Gastroesophageal sphincter (tissue), 4 donors: Measurements from ENCODE around the gene SLC9C1. TPM values are rescaled to one million over a fixed set of nuclear protein-coding genes. Genes with fewer than 3 reads are reported as not detected.

ENCODE experiments used
- ATAC-seq: fragments of 150-250 bp; one replicate; pipeline ENCODE4 v1.9.1; 2016; ENCODE audit warnings: mild to moderate bottlenecking, moderate library complexity
- H3K27ac ChIP-seq, 4 donors: fragments of 200-600 bp; sonication (generic) in 3 of 4; 1 replicate in 3 of 4; 2 replicates in 1 of 4; pipeline ENCODE4 v1.5.1; 2016 to 2019
- H3K27me3 ChIP-seq: fragments of 200-600 bp; sonication (generic); one replicate; pipeline ENCODE4 v1.5.1; 2019
- H3K36me3 ChIP-seq, 2 donors: fragments of 200-600 bp; sonication (generic); one replicate each; pipeline ENCODE4 v1.5.1; 2019; ENCODE audit warnings: control low read depth in 1 of 2
- H3K4me1 ChIP-seq, 3 donors: fragments of 200-600 bp; sonication (generic); 1 replicate in 2 of 3; 2 replicates in 1 of 3; pipeline ENCODE4 v1.5.1; 2016 to 2019; ENCODE audit warnings: control low read depth in 2 of 3
- H3K4me3 ChIP-seq, 2 donors: fragments of 200-600 bp; sonication (generic); one replicate each; pipeline ENCODE4 v1.5.1; 2019; ENCODE audit warnings: mild to moderate bottlenecking in 1 of 2, moderate library complexity in 1 of 2
- H3K9me3 ChIP-seq, 3 donors: fragments of 200-600 bp; sonication (generic); one replicate each; pipeline ENCODE4 v1.5.1; 2017 to 2019; ENCODE audit warnings: control low read depth in 2 of 3
- EP300 ChIP-seq: sonication (generic); formaldehyde crosslinking; IDR thresholded peaks from one replicate; pipeline ENCODE4 v1.6.1; 2017; ENCODE audit warnings: antibody characterized with exemption, mild to moderate bottlenecking
- POLR2A ChIP-seq, 2 donors: fragments of 450-650 bp; IDR thresholded peaks; one replicate each; pipeline ENCODE4 v1.6.1; 2017; ENCODE audit warnings: antibody characterized with exemption in 2 of 2, mild to moderate bottlenecking in 2 of 2, moderate library complexity in 1 of 2
- POLR2AphosphoS5 ChIP-seq: sonication (generic); formaldehyde crosslinking; IDR thresholded peaks from one replicate; pipeline ENCODE4 v1.6.1; 2017; ENCODE audit warnings: antibody characterized with exemption
- WGBS, 2 donors: methylation state at CpG; one replicate each; pipeline ENCODE4 v1.1.5; 2018; ENCODE audit warnings: low coverage in 1 of 2; 5-methylcytosine and 5-hydroxymethylcytosine counted together
- total RNA-seq, 4 donors: library from RNA; depleted of rRNA; stranded (reverse); fragments of >200 nt; gene quantifications; one replicate each; pipeline ENCODE4 v1.1.0, GENCODE V29; 2016
- TF ChIP-seq, protein P1 (sequence below), 4 experiments: fragments of 200-600 bp in 2 of 4; fragments of 450-650 bp in 2 of 4; sonication (generic) in 1 of 4; IDR thresholded peaks; one replicate each; pipeline ENCODE4 v1.5.1; 2017 to 2019; ENCODE audit warnings: antibody characterized with exemption in 4 of 4, mild to moderate bottlenecking in 2 of 4, moderate library complexity in 2 of 4

SLC9C1 gene
- total RNA-seq, 4 donors from 2014 or later = 0.15 TPM; not detected in 3

DNA sequence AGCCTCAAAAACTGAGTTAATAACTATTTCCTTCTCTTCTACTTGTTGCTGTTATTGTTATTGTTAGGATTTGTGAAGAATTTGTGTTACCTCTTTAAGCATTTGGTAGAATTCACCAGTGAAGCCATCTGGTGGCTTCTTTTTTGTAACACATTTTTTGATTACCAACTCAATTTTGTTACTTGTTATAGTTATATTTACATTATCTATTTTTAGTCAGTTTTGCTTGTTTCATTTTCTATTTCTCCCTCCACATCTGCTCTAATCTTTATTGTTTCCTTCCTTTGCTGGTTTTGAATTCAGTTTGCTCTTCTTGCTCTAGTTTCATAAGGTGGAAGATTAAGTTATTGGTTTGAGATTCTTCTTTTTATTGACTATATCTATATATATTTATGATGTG is 3.7 kb upstream of the SLC9C1 start:
- ATAC-seq = no peak
- H3K27ac ChIP-seq = no peak overlapping the region
- no peaks in the 10 kb centered on the region for H3K9me3 ChIP-seq
- H3K27me3 ChIP-seq = no peaks in the 10 kb centered on the region
- no peaks in the 10 kb centered on the region for H3K36me3 ChIP-seq
- no peak overlapping the region for H3K4me3 ChIP-seq
- peaks cover 0 to 9% (median 0%) of the 10 kb centered on the region in 3 donors for H3K4me1 ChIP-seq
- TF ChIP-seq POLR2A (IDR thresholded peaks at IDR 0.05) = no peak
- no peak for TF ChIP-seq EP300
- no peak for TF ChIP-seq POLR2AphosphoS5
- TF ChIP-seq, protein P1, sequence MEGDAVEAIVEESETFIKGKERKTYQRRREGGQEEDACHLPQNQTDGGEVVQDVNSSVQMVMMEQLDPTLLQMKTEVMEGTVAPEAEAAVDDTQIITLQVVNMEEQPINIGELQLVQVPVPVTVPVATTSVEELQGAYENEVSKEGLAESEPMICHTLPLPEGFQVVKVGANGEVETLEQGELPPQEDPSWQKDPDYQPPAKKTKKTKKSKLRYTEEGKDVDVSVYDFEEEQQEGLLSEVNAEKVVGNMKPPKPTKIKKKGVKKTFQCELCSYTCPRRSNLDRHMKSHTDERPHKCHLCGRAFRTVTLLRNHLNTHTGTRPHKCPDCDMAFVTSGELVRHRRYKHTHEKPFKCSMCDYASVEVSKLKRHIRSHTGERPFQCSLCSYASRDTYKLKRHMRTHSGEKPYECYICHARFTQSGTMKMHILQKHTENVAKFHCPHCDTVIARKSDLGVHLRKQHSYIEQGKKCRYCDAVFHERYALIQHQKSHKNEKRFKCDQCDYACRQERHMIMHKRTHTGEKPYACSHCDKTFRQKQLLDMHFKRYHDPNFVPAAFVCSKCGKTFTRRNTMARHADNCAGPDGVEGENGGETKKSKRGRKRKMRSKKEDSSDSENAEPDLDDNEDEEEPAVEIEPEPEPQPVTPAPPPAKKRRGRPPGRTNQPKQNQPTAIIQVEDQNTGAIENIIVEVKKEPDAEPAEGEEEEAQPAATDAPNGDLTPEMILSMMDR (IDR thresholded peaks at IDR 0.05) = no peak

DNA sequence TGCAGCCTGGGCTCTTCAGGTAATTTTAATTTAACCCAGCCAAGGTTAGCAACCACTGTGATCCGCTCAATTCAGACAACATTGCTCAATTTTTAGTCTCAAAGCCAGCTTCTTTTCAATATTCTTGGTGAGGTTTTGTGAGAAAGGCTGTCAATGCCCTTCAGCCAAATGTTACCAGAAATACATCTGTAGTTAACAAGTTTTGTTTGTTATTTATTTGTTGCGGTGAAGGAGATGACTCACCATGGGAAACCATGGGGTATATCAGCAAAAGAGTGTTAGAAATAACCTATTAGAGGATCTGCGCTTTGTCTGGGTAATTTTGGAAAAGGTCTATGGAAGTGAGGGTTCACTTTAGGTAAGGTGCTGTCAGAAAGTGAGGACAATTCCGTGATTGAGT is 5.0 kb downstream of the SLC9C1 start:
- no peak overlapping the region for H3K4me3 ChIP-seq
- no peaks in the 10 kb centered on the region for H3K9me3 ChIP-seq
- no peak overlapping the region for H3K27ac ChIP-seq
- TF ChIP-seq POLR2A (IDR thresholded peaks at IDR 0.05) = no peak
- TF ChIP-seq POLR2AphosphoS5 = no peak
- TF ChIP-seq, protein P1 (IDR thresholded peaks at IDR 0.05) = no peak
- 94% methylated on average over 4 of the region's 4 CpGs for WGBS, 2 donors
- ATAC-seq = no peak
- H3K27me3 ChIP-seq = no peaks in the 10 kb centered on the region
- peaks cover 0 to 3% (median 0%) of the 10 kb centered on the region in 3 donors for H3K4me1 ChIP-seq
- H3K36me3 ChIP-seq = no peaks in the 10 kb centered on the region

DNA sequence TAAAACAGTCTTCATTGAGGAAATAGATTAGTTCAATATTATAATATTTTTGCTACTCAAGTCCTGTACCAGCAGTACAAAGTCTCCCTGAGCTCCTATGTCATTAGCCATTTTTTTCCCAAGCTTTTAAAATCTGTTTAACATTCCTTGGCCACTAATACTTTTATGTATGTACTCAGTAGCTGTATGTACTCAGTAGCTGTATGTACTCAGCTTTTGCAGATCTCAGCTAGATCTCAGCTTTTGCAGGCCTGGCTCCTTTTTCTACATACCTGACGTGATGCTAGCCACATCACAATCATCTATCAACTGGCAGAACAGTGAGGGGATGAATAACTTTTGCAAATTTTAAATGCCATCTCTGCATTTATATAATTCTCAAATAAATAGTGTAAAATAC is 13.8 kb downstream of the SLC9C1 start:
- Histone ChIP-seq H3K27ac (no peak overlapping the region), H3K36me3 (no peaks in the 10 kb centered on the region), H3K4me1 (no peaks in the 10 kb centered on the region), H3K9me3 (no peaks in the 10 kb centered on the region), H3K27me3 (no peaks in the 10 kb centered on the region), H3K4me3 (no peak overlapping the region)
- ATAC-seq = no peak
- no peak for TF ChIP-seq POLR2AphosphoS5
- TF ChIP-seq, protein P1 (IDR thresholded peaks at IDR 0.05) = no peak
- no peak for TF ChIP-seq POLR2A (IDR thresholded peaks at IDR 0.05)
- no peak for TF ChIP-seq EP300
- WGBS, 2 donors = 58% methylated on average over 1 of the region's 1 CpG; no CpG with 5 or more reads in 1 of the 2 donors

DNA sequence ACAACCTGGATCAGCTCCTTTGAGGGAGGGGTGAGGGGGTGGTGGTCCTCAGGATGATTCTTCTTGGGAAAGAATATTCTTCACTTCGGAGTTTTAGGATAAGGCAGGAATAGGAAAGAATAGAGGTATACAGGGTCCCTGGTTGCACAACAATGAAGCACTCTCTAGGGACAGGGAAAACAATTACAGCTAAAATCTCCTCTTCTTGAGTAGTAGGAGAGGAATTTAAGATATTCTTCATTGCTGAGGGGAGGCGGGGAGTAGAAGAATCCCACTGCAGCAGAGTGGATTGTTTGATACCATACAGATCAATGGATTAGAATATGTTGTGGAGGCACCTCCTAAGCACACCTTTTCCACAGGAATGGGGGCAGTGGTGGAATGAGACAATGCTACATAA is 20.5 kb downstream of the SLC9C1 start:
- no peak overlapping the region for H3K4me3 ChIP-seq
- ATAC-seq = no peak
- no peaks in the 10 kb centered on the region for H3K36me3 ChIP-seq
- no peak overlapping the region for H3K27ac ChIP-seq
- TF ChIP-seq, protein P1 (IDR thresholded peaks at IDR 0.05) = no peak
- H3K9me3 ChIP-seq = no peaks in the 10 kb centered on the region
- WGBS, 2 donors = 62 to 88% methylated on average over 1 to 2 of the region's 2 CpGs
- H3K27me3 ChIP-seq = no peaks in the 10 kb centered on the region
- no peaks in the 10 kb centered on the region for H3K4me1 ChIP-seq

DNA sequence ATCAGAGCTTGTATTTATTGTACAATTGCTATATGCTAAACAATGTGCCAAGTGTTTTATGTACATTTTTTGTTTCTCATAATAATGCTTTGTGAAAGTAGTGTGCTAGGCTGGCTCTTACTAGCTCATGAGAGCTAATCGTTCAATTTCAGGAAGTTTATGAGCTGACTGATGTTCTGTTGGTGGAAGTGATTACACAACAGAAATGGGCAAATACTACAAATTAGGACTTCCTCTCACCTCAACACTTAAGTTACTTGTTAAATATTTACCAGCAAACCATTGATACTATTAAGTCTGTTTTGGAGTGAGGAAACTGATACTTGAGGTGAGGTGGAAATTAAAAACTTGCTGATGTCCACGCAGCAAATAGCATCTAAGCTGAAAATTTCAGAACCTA is 32.3 kb downstream of the SLC9C1 start:
- H3K27me3 ChIP-seq = no peaks in the 10 kb centered on the region
- 66 to 70% methylated on average over 2 of the region's 2 CpGs for WGBS, 2 donors

More for the DNA sequence above, 32.3 kb downstream of the SLC9C1 start:
- TF ChIP-seq, protein P1 (IDR thresholded peaks at IDR 0.05) = no peak
- no peak for TF ChIP-seq EP300
- no peak for TF ChIP-seq POLR2A (IDR thresholded peaks at IDR 0.05)
- TF ChIP-seq POLR2AphosphoS5 = no peak
- Histone ChIP-seq H3K27ac (no peak overlapping the region), H3K4me3 (no peak overlapping the region), H3K36me3 (no peaks in the 10 kb centered on the region), H3K4me1 (no peaks in the 10 kb centered on the region), H3K9me3 (no peaks in the 10 kb centered on the region)
- no peak for ATAC-seq
